SK-N-SH (cell line): ENCODE measurements around the gene WBP2NL. TPM values are rescaled to one million over a fixed set of nuclear protein-coding genes. Genes with fewer than 3 reads are reported as not detected.

Experiments used
- CTCF ChIA-PET: fragments of 300-600, 350-600 bp; formaldehyde crosslinking; extraction: SDS; loops from one replicate; lab custom pipeline; 2021; lab: Yijun Ruan, JAX
- POLR2A ChIA-PET: fragments of 350-600 bp; sonication (Branson Sonifier 250); formaldehyde crosslinking; extraction: SDS; loops from one replicate; lab custom pipeline; 2020; ENCODE audit warnings: antibody characterized with exemption, inconsistent platforms; lab: Yijun Ruan, JAX
- DNase-seq: peaks from one replicate; pipeline ENCODE4 v3.0.0; 2012
- H2AFZ ChIP-seq: fragments of 200-600 bp; sonication (generic); 2 replicates; pipeline ENCODE4 v1.8.1; 2016; ENCODE audit warnings: antibody characterized with exemption, mild to moderate bottlenecking, low read depth
- H3F3A ChIP-seq: fragments of 200-600 bp; sonication (generic); replicated peaks from 2 replicates; pipeline ENCODE3; 2016; ENCODE audit warnings: antibody characterized with exemption, mild to moderate bottlenecking; ENCODE audit not compliant: insufficient read depth
- H3K27ac ChIP-seq, 2 experiments: fragments of 200-500 bp in 1 of 2; fragments of 200-600 bp in 1 of 2; sonication (Bioruptor generic) in 1 of 2; sonication (generic), shearing (Covaris generic) in 1 of 2; 2 replicates each; pipeline versions ENCODE4 v1.5.1 to v1.6.1; 2014 to 2016; ENCODE audit warnings: low read depth in 2 of 2, inconsistent platforms in 1 of 2, low read length in 1 of 2, mild to moderate bottlenecking in 1 of 2, mixed read lengths in 1 of 2
- H3K27me3 ChIP-seq: fragments of 200-600 bp; sonication (generic), shearing (Covaris generic); 2 replicates; pipeline ENCODE4 v1.6.1; 2016; ENCODE audit warnings: mixed run types; ENCODE audit not compliant: insufficient read depth
- H3K36me3 ChIP-seq, 2 experiments: fragments of 200-500 bp in 1 of 2; fragments of 200-600 bp in 1 of 2; sonication (Bioruptor generic) in 1 of 2; sonication (generic) in 1 of 2; replicated peaks in 1 of 2; 2 replicates each; pipeline versions ENCODE3 to v1.5.1; 2014 to 2016; ENCODE audit warnings: low read length in 1 of 2, mild to moderate bottlenecking in 1 of 2; ENCODE audit not compliant: insufficient read depth in 2 of 2, control insufficient read depth in 1 of 2
- H3K4me1 ChIP-seq, 2 experiments: fragments of 200-500 bp in 1 of 2; fragments of 200-600 bp in 1 of 2; sonication (Bioruptor generic) in 1 of 2; sonication (generic), shearing (Covaris generic) in 1 of 2; 2 replicates each; pipeline versions ENCODE4 v1.5.1 to v1.6.1; 2014 to 2016; ENCODE audit warnings: low read depth in 1 of 2, low read length in 1 of 2, mixed run types in 1 of 2; ENCODE audit not compliant: insufficient read depth in 2 of 2, control insufficient read depth in 1 of 2
- H3K4me2 ChIP-seq: fragments of 200-600 bp; sonication (generic), shearing (Covaris generic); 2 replicates; pipeline ENCODE4 v1.6.1; 2017; ENCODE audit warnings: mixed run types
- H3K4me3 ChIP-seq, 2 experiments: fragments of 200-500 bp in 1 of 2; fragments of 200-600 bp in 1 of 2; sonication (Bioruptor generic) in 1 of 2; sonication (generic), shearing (Covaris generic) in 1 of 2; 2 replicates each; pipeline versions ENCODE4 v1.5.1 to v1.8.1; 2014 to 2016; ENCODE audit warnings: low read depth in 2 of 2, inconsistent platforms in 1 of 2, low read length in 1 of 2, mild to moderate bottlenecking in 1 of 2, mixed read lengths in 1 of 2, moderate library complexity in 1 of 2
- H3K79me2 ChIP-seq: fragments of 200-600 bp; sonication (generic); 2 replicates; pipeline ENCODE4 v1.8.1; 2017; ENCODE audit warnings: mild to moderate bottlenecking; ENCODE audit not compliant: insufficient read depth
- H3K9ac ChIP-seq: fragments of 200-600 bp; sonication (generic); 2 replicates; pipeline ENCODE4 v1.6.1; 2017; ENCODE audit warnings: mixed run types
- H3K9me2 ChIP-seq: fragments of 200-600 bp; sonication (generic); 2 replicates; pipeline ENCODE4 v1.6.1; 2017; ENCODE audit warnings: mixed run types
- H3K9me3 ChIP-seq: fragments of 200-600 bp; sonication (generic); 2 replicates; pipeline ENCODE4 v1.6.1; 2017; ENCODE audit warnings: mixed run types, mild to moderate bottlenecking, moderate library complexity
- H4K20me1 ChIP-seq: fragments of 200-600 bp; sonication (generic); 2 replicates; pipeline ENCODE4 v1.6.1; 2017; ENCODE audit warnings: mild to moderate bottlenecking, mixed run types; ENCODE audit not compliant: insufficient read depth
- EZH2phosphoT487 ChIP-seq: fragments of 200-600 bp; sonication (generic); IDR thresholded peaks from 2 replicates; pipeline ENCODE4 v1.6.1; 2017; ENCODE audit warnings: low read depth, mixed run types, mild to moderate bottlenecking, antibody characterized with exemption, moderate library complexity, borderline replicate concordance
- FOSL2 ChIP-seq: IDR thresholded peaks from 2 replicates; pipeline ENCODE4 v1.4.0; 2012; ENCODE audit warnings: low read depth, mild to moderate bottlenecking, moderate library complexity, borderline replicate concordance
- GATA2 ChIP-seq: sonication (generic); formaldehyde crosslinking; IDR thresholded peaks from 2 replicates; pipeline ENCODE4 v1.5.0; 2020; ENCODE audit warnings: mild to moderate bottlenecking, missing genetic modification reagents
- JUND ChIP-seq: IDR thresholded peaks from 2 replicates; pipeline ENCODE4 v1.4.0; 2012
- MEF2A ChIP-seq: IDR thresholded peaks from 2 replicates; pipeline ENCODE4 v1.4.0; 2012; ENCODE audit warnings: low read depth, borderline replicate concordance
- RCOR1 ChIP-seq: fragments of 150-350 bp; IDR thresholded peaks from 2 replicates; pipeline ENCODE4 v1.6.1; 2017; ENCODE audit warnings: antibody characterized with exemption, low read length
- SIN3A ChIP-seq: IDR thresholded peaks from 2 replicates; pipeline ENCODE4 v1.6.1; 2012; ENCODE audit warnings: low read depth, mild to moderate bottlenecking, low read length, moderate library complexity, borderline replicate concordance
- SMC3 ChIP-seq: IDR thresholded peaks from 2 replicates; pipeline ENCODE4 v1.6.1; 2012; ENCODE audit warnings: low read depth, low read length, improper control_type of control experiment
- TAF1 ChIP-seq: IDR thresholded peaks from 2 replicates; pipeline ENCODE4 v1.6.1; 2012; ENCODE audit warnings: low read depth, mild to moderate bottlenecking, low read length, moderate library complexity, borderline replicate concordance
- TEAD4 ChIP-seq: IDR thresholded peaks from 2 replicates; pipeline ENCODE4 v1.4.0; 2012; ENCODE audit warnings: mild to moderate bottlenecking, borderline replicate concordance; ENCODE audit not compliant: insufficient read depth
- WGBS: methylation state at CpG from one replicate; pipeline ENCODE4 v1.1.6; 2017; ENCODE audit warnings: low lambda C conversion rate; 5-methylcytosine and 5-hydroxymethylcytosine counted together
- polyA plus RNA-seq, 3 experiments: library from polyadenylated mRNA; depleted of rRNA; stranded (reverse); fragments of >200 nt; gene quantifications; 2 replicates each; pipeline ENCODE4 v1.2.3, GENCODE V29; 2012
- TF ChIP-seq, protein P1 (sequence below): IDR thresholded peaks from 2 replicates; pipeline ENCODE4; 2012
- TF ChIP-seq, protein P2 (sequence below): IDR thresholded peaks from 2 replicates; pipeline ENCODE4 v1.4.0; 2012; ENCODE audit warnings: low read depth, borderline replicate concordance
- TF ChIP-seq, protein P3 (sequence below): fragments of 200-600 bp; sonication (generic); IDR thresholded peaks from 2 replicates; pipeline ENCODE4 v1.6.1; 2017; ENCODE audit warnings: antibody characterized with exemption, mild to moderate bottlenecking, moderate library complexity
- TF ChIP-seq, protein P4 (sequence below): IDR thresholded peaks from 2 replicates; pipeline ENCODE4 v1.4.0; 2012; ENCODE audit warnings: low read depth
- TF ChIP-seq, protein P5 (sequence below): IDR thresholded peaks from 2 replicates; pipeline ENCODE4 v1.6.1; 2012; ENCODE audit warnings: mild to moderate bottlenecking, low read depth, low read length, moderate library complexity

The WBP2NL gene
- polyA plus RNA-seq, 1 of the 3 experiments (the other 2 are of a cell fraction): 0.07 TPM

DNA sequence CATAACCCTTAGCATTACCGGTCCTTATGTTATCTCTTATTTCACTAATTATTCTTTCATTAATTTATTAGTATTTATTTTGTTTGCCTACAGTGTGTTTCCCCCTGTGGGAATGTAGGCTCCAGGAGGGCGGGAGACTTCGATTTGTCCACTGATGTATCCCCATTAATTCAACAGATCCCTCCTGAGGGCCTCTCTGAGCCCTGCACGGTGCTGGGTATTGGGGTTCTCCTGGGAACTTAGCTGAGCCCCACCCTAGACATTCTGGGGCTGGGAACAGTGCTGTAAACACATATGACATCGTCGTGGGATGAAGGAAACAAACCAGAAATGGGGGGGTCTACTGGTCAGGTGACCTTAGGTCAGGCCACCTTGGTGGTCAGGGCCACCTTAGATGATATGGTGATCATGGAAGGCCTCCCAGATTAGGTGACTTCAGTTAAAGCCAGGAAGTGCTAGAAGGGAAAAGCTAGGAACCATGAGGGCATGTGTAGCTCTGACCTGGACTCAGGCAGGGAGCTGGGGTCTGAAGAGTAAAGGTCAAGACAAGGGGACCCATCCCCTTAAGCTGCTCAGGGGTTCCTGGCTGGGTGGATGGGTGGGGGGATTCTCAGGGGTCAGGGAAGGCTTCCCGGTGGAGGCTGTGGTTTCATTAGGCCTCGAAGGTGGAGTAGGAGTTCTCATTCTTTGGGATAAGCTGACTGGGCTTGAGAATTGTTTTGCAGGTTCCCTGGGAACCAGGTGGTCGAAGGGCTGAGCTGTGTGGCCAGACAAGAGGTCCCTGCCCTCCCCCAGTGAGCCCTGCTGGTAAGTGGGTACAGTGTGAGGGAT, 76.5 kb downstream of the WBP2NL start:
- WGBS: 79% methylated on average over 9 of the region's 9 CpGs
- H2AFZ ChIP-seq: no peak overlapping the region
- peaks cover 8 to 9% of the 10 kb centered on the region in 2 experiments; a peak in 2 of 4 replicates for H3K4me1 ChIP-seq
- H3K27me3 ChIP-seq: no peaks in the 10 kb centered on the region
- no peak overlapping the region for H3K27ac ChIP-seq
- ChIA-PET POLR2A (no interaction called here), CTCF (interaction anchor here (0.7 kb wide), 1 partner anchor 16 kb away, joined by 3 read pairs; no protein-coding TSS in a partner anchor)
- no peak overlapping the region for H3K4me2 ChIP-seq
- no peak overlapping the region for H3K9ac ChIP-seq
- H3K9me2 ChIP-seq: no peaks in the 10 kb centered on the region
- TF ChIP-seq GATA2 (no peak), TEAD4 (no peak), RCOR1 (no peak), FOSL2 (no peak), EZH2phosphoT487 (no peak), SMC3 (no peak)
- TF ChIP-seq, protein P1, sequence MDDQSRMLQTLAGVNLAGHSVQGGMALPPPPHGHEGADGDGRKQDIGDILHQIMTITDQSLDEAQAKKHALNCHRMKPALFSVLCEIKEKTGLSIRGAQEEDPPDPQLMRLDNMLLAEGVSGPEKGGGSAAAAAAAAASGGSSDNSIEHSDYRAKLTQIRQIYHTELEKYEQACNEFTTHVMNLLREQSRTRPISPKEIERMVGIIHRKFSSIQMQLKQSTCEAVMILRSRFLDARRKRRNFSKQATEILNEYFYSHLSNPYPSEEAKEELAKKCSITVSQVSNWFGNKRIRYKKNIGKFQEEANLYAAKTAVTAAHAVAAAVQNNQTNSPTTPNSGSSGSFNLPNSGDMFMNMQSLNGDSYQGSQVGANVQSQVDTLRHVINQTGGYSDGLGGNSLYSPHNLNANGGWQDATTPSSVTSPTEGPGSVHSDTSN: no peak
- TF ChIP-seq, protein P2, sequence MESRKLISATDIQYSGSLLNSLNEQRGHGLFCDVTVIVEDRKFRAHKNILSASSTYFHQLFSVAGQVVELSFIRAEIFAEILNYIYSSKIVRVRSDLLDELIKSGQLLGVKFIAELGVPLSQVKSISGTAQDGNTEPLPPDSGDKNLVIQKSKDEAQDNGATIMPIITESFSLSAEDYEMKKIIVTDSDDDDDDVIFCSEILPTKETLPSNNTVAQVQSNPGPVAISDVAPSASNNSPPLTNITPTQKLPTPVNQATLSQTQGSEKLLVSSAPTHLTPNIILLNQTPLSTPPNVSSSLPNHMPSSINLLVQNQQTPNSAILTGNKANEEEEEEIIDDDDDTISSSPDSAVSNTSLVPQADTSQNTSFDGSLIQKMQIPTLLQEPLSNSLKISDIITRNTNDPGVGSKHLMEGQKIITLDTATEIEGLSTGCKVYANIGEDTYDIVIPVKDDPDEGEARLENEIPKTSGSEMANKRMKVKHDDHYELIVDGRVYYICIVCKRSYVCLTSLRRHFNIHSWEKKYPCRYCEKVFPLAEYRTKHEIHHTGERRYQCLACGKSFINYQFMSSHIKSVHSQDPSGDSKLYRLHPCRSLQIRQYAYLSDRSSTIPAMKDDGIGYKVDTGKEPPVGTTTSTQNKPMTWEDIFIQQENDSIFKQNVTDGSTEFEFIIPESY: no peak
- H3K79me2 ChIP-seq: no peaks in the 10 kb centered on the region
- DNase-seq: no peak
- H3F3A ChIP-seq: no peaks in the 10 kb centered on the region
- no peaks in the 10 kb centered on the region for H3K9me3 ChIP-seq
- no peak overlapping the region for H3K4me3 ChIP-seq
- no peaks in the 10 kb centered on the region for H4K20me1 ChIP-seq
- no peaks in the 10 kb centered on the region for H3K36me3 ChIP-seq

DNA sequence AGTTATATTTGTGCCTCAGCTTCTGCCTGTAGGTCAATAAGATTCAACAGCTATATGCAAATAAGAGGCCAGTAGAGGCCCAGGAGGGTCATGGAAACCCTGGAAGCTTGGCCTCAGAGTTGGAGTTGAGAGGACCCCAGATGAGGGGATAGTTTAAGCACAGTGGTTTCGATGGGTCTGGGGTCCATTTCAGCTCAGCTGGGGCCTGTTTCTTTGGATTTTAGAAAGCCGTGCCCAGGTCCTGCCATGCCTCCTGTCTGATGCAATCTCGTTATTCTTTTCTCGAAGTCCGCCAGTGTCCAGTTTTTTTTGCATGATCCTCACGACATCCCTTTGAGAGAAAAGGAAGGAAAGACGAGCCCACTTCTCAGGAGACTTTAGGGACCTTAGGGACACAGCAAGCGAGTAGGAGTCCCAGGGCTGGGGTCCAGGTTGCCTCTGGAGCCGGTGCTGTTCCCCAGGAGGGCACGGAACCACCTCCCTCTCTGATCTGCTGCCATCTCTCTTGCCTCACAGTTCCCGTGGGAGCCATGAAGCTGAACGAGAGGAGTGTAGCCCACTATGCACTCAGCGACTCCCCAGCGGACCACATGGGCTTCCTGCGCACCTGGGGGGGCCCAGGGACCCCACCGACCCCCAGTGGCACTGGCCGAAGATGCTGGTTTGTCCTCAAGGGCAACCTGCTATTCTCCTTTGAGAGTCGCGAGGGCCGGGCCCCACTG, 78.3 kb downstream of the WBP2NL start:
- Histone ChIP-seq H4K20me1 (no peaks in the 10 kb centered on the region), H2AFZ (no peak overlapping the region), H3F3A (no peaks in the 10 kb centered on the region), H3K4me3 (no peak overlapping the region), H3K9me2 (no peaks in the 10 kb centered on the region), H3K79me2 (peaks cover 15% of the 10 kb centered on the region), H3K9me3 (no peaks in the 10 kb centered on the region), H3K36me3 (no peaks in the 10 kb centered on the region), H3K4me2 (no peak overlapping the region), H3K9ac (no peak overlapping the region), H3K27me3 (no peaks in the 10 kb centered on the region), H3K27ac (no peak overlapping the region), H3K4me1 (peaks cover 0 to 8% of the 10 kb centered on the region in 2 experiments; a peak in 2 of 4 replicates)
- WGBS: 88% methylated on average over 10 of the region's 20 CpGs
- ChIA-PET POLR2A (interaction anchor here (0.7 kb wide), 1 partner anchor 42 kb away, joined by 3 read pairs; no protein-coding TSS in a partner anchor), CTCF (no interaction called here)
- no peak for DNase-seq
- TF ChIP-seq, protein P3, sequence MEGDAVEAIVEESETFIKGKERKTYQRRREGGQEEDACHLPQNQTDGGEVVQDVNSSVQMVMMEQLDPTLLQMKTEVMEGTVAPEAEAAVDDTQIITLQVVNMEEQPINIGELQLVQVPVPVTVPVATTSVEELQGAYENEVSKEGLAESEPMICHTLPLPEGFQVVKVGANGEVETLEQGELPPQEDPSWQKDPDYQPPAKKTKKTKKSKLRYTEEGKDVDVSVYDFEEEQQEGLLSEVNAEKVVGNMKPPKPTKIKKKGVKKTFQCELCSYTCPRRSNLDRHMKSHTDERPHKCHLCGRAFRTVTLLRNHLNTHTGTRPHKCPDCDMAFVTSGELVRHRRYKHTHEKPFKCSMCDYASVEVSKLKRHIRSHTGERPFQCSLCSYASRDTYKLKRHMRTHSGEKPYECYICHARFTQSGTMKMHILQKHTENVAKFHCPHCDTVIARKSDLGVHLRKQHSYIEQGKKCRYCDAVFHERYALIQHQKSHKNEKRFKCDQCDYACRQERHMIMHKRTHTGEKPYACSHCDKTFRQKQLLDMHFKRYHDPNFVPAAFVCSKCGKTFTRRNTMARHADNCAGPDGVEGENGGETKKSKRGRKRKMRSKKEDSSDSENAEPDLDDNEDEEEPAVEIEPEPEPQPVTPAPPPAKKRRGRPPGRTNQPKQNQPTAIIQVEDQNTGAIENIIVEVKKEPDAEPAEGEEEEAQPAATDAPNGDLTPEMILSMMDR: no peak
- TF ChIP-seq TAF1: no peak
- TF ChIP-seq FOSL2: no peak
- TF ChIP-seq JUND: no peak
- TF ChIP-seq SIN3A: no peak
- no peak for TF ChIP-seq GATA2
- TF ChIP-seq MEF2A: no peak
- TF ChIP-seq, protein P4, sequence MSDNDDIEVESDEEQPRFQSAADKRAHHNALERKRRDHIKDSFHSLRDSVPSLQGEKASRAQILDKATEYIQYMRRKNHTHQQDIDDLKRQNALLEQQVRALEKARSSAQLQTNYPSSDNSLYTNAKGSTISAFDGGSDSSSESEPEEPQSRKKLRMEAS: no peak
- no peak for TF ChIP-seq EZH2phosphoT487
- TF ChIP-seq, protein P5, sequence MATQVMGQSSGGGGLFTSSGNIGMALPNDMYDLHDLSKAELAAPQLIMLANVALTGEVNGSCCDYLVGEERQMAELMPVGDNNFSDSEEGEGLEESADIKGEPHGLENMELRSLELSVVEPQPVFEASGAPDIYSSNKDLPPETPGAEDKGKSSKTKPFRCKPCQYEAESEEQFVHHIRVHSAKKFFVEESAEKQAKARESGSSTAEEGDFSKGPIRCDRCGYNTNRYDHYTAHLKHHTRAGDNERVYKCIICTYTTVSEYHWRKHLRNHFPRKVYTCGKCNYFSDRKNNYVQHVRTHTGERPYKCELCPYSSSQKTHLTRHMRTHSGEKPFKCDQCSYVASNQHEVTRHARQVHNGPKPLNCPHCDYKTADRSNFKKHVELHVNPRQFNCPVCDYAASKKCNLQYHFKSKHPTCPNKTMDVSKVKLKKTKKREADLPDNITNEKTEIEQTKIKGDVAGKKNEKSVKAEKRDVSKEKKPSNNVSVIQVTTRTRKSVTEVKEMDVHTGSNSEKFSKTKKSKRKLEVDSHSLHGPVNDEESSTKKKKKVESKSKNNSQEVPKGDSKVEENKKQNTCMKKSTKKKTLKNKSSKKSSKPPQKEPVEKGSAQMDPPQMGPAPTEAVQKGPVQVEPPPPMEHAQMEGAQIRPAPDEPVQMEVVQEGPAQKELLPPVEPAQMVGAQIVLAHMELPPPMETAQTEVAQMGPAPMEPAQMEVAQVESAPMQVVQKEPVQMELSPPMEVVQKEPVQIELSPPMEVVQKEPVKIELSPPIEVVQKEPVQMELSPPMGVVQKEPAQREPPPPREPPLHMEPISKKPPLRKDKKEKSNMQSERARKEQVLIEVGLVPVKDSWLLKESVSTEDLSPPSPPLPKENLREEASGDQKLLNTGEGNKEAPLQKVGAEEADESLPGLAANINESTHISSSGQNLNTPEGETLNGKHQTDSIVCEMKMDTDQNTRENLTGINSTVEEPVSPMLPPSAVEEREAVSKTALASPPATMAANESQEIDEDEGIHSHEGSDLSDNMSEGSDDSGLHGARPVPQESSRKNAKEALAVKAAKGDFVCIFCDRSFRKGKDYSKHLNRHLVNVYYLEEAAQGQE: no peak
- TF ChIP-seq TEAD4: no peak
